OCI-LY7 (cell line): ENCODE measurements around the gene TMEM200A. TPM values are rescaled to one million over a fixed set of nuclear protein-coding genes. Genes with fewer than 3 reads are reported as not detected.

Source experiments
- BruUV-seq: library from RNA; stranded (reverse); fragments of 400-500 nt; replicated peaks from 2 replicates; lab custom pipeline; 2021; lab: Mats Ljungman, UMichigan
- CTCF ChIA-PET: fragments of 300-600 bp; sonication (Branson Sonifier 250); formaldehyde crosslinking; loops from one replicate; lab custom pipeline; 2022; ENCODE audit warnings: antibody characterized with exemption; ENCODE audit not compliant: unreplicated experiment; lab: Charles Lee
- POLR2A ChIA-PET: fragments of 300-600 bp; sonication (Branson Sonifier 250); formaldehyde crosslinking; loops from one replicate; lab custom pipeline; 2022; ENCODE audit warnings: antibody characterized with exemption; lab: Charles Lee
- DNase-seq: peaks from one replicate; pipeline ENCODE4 v3.0.0-alpha.2; 2015; ENCODE audit warnings: low spot score
- H2AFZ ChIP-seq: fragments of 200-600 bp; sonication (generic), shearing (Covaris generic); 2 replicates; pipeline ENCODE4 v1.6.1; 2014; ENCODE audit warnings: mild to moderate bottlenecking, antibody characterized with exemption, low read length, moderate library complexity
- H3K27ac ChIP-seq: fragments of 200-600 bp; sonication (generic); 2 replicates; pipeline ENCODE4 v1.5.1; 2014; ENCODE audit warnings: mixed run types, low read depth, mild to moderate bottlenecking, moderate library complexity, low read length, inconsistent platforms; ENCODE audit not compliant: poor library complexity, severe bottlenecking
- H3K36me3 ChIP-seq: fragments of 200-600 bp; sonication (generic); 2 replicates; pipeline ENCODE4 v1.6.1; 2014; ENCODE audit warnings: mild to moderate bottlenecking, antibody characterized with exemption, low read length, moderate library complexity, mixed read lengths; ENCODE audit not compliant: insufficient read depth
- H3K4me1 ChIP-seq: fragments of 200-600 bp; sonication (generic); 2 replicates; pipeline ENCODE4 v1.5.1; 2014; ENCODE audit warnings: mild to moderate bottlenecking, low read length; ENCODE audit not compliant: insufficient read depth, poor library complexity, severe bottlenecking
- H3K4me2 ChIP-seq: fragments of 200-600 bp; sonication (generic); 2 replicates; pipeline ENCODE4 v1.6.1; 2014; ENCODE audit warnings: mild to moderate bottlenecking, low read length
- H3K4me3 ChIP-seq: fragments of 200-600 bp; sonication (generic); 2 replicates; pipeline ENCODE4 v1.5.1; 2014; ENCODE audit warnings: mild to moderate bottlenecking, low read depth, low read length; ENCODE audit not compliant: poor library complexity, severe bottlenecking
- H3K79me2 ChIP-seq: fragments of 200-600 bp; sonication (generic); 2 replicates; pipeline ENCODE4 v1.6.1; 2016; ENCODE audit warnings: low read depth, mild to moderate bottlenecking, low read length, moderate library complexity, mixed read lengths; ENCODE audit not compliant: insufficient read depth
- H3K9me2 ChIP-seq: fragments of 200-600 bp; sonication (generic); 2 replicates; pipeline ENCODE4 v1.6.1; 2016; ENCODE audit warnings: mild to moderate bottlenecking, low read length, mixed read lengths; ENCODE audit not compliant: insufficient read depth
- H3K9me3 ChIP-seq: fragments of 200-600 bp; sonication (generic); 2 replicates; pipeline ENCODE4 v1.6.1; 2014; ENCODE audit warnings: mild to moderate bottlenecking, mixed run types, low read length, mixed read lengths
- H4K20me1 ChIP-seq: fragments of 200-600 bp; sonication (generic); 2 replicates; pipeline ENCODE4 v1.6.1; 2014; ENCODE audit warnings: mild to moderate bottlenecking, antibody characterized with exemption, low read length, moderate library complexity, mixed read lengths; ENCODE audit not compliant: insufficient read depth
- CTCF ChIP-seq: fragments of 200-600 bp; sonication (generic); conservative IDR thresholded peaks from 2 replicates; pipeline ENCODE4 v1.5.1; 2014; ENCODE audit warnings: mild to moderate bottlenecking, antibody characterized with exemption, low read length, moderate library complexity, mixed read lengths
- EZH2phosphoT487 ChIP-seq: fragments of 200-600 bp; sonication (generic); IDR thresholded peaks from 2 replicates; pipeline ENCODE4 v1.6.1; 2018; ENCODE audit warnings: low read depth, borderline replicate concordance, mild to moderate bottlenecking, mixed run types, antibody characterized with exemption, low read length, moderate library complexity, mixed read lengths
- intact Hi-C: fragments of 100-400 bp; cut with micrococcal nuclease; formaldehyde crosslinking; loops from one replicate; pipeline ENCODE4 v1.10.0; 2022; ENCODE audit not compliant: unreplicated experiment
- total RNA-seq, 2 experiments: library from RNA; depleted of rRNA in 1 of 2; stranded (reverse); fragments of >200 nt in 1 of 2; shearing (Covaris generic) in 1 of 2; gene quantifications; 2 replicates each; pipeline ENCODE4 v1.2.3, GENCODE V29; 2014 to 2022

Gene TMEM200A
- total RNA-seq, 2 experiments from 2014 or later: not detected

- DNase-seq: no peak
- Histone ChIP-seq H3K9me2 (no peaks in the 10 kb centered on the region), H2AFZ (no peak overlapping the region), H3K4me3 (no peak overlapping the region), H3K9me3 (no peaks in the 10 kb centered on the region), H3K4me2 (no peak overlapping the region), H3K36me3 (no peaks in the 10 kb centered on the region), H3K4me1 (no peaks in the 10 kb centered on the region), H3K79me2 (no peaks in the 10 kb centered on the region), H4K20me1 (no peaks in the 10 kb centered on the region), H3K27ac (no peak overlapping the region)
- intact Hi-C loops: no loop called here
- CTCF ChIA-PET: no interaction called here
- TF ChIP-seq CTCF (no peak), EZH2phosphoT487 (no peak)
- no TSS peak for BruUV-seq
- POLR2A ChIA-PET: interaction anchor here (0.6 kb wide), 1 partner anchor 513 kb away, joined by 3 read pairs; no protein-coding TSS in a partner anchor
Measured at GRCh38 chr6:130396722-130397121, 30.9 kb downstream of the TMEM200A start.

GRCh38 chr6:130405549-130405948 is 39.7 kb downstream of the TMEM200A start:
- CTCF ChIA-PET: no interaction called here
- intact Hi-C loops: no loop called here
- Histone ChIP-seq H3K27ac (no peak overlapping the region), H3K4me1 (no peaks in the 10 kb centered on the region), H3K4me2 (no peak overlapping the region), H3K79me2 (no peaks in the 10 kb centered on the region), H3K36me3 (no peaks in the 10 kb centered on the region), H3K4me3 (no peak overlapping the region), H3K9me3 (no peaks in the 10 kb centered on the region), H2AFZ (no peak overlapping the region), H3K9me2 (no peaks in the 10 kb centered on the region), H4K20me1 (no peaks in the 10 kb centered on the region)
- BruUV-seq: no TSS peak
- DNase-seq: no peak
- POLR2A ChIA-PET: interaction anchor here (0.7 kb wide), 1 partner anchor 808 kb away, joined by 3 read pairs; no protein-coding TSS in a partner anchor
- no peak for TF ChIP-seq EZH2phosphoT487

GRCh38 chr6:130407032-130407431 is 41.2 kb downstream of the TMEM200A start:
- H2AFZ ChIP-seq: no peak overlapping the region
- H3K4me2 ChIP-seq: no peak overlapping the region
- intact Hi-C loops: no loop called here
- TF ChIP-seq EZH2phosphoT487 (no peak), CTCF (no peak)
- no peaks in the 10 kb centered on the region for H3K79me2 ChIP-seq
- CTCF ChIA-PET: no interaction called here
- H4K20me1 ChIP-seq: no peaks in the 10 kb centered on the region
- H3K9me2 ChIP-seq: no peaks in the 10 kb centered on the region
- H3K36me3 ChIP-seq: no peaks in the 10 kb centered on the region
- no peak overlapping the region for H3K27ac ChIP-seq
- DNase-seq: no peak
- no peaks in the 10 kb centered on the region for H3K4me1 ChIP-seq
- no peak overlapping the region for H3K4me3 ChIP-seq
- H3K9me3 ChIP-seq: no peaks in the 10 kb centered on the region
- no TSS peak for BruUV-seq
- POLR2A ChIA-PET: interaction anchor here (0.7 kb wide), 1 partner anchor 60 kb away, joined by 3 read pairs; no protein-coding TSS in a partner anchor
